GM03348 (cell line): Measurements from ENCODE around the gene SCFD2.
"Not testable (repeated sequence)": the region's sequence is repeated elsewhere in the genome, so short reads cannot be mapped to it uniquely, and the experiment has no call there.

Experiments
- DNase-seq: peaks from one replicate; pipeline ENCODE4 v3.0.0; 2012; ENCODE audit warnings: low spot score

SCFD2 gene

GRCh38 chr4:53101191-53101581 is 264.7 kb downstream of the SCFD2 start:
- peak; percentile 56 for DNase-seq

- DNase-seq, result peak; percentile 14
Observed at GRCh38 chr4:53100501-53101190, 265.2 kb downstream of the SCFD2 start.

DNA sequence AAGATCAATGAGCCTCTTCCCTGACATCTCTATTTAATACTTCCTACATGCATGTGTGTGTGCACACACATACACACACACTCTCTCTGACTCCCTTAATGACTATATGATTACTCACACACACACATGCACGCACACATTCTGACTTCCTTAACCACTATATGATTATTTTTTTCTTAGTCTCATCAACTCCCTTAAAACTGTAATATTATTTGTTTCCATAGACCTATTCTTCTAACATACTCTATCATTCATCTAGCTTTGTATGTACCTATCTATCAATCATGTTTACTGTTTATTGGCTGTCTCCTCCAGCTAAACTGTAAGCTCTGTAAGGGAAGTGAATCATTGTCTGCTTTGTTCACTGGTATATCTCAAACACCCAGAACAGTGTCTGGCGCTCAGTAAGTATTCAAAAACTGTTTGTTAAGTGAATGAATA is 267.2 kb downstream of the SCFD2 start:
- DNase-seq, result peak; percentile 4

DNA sequence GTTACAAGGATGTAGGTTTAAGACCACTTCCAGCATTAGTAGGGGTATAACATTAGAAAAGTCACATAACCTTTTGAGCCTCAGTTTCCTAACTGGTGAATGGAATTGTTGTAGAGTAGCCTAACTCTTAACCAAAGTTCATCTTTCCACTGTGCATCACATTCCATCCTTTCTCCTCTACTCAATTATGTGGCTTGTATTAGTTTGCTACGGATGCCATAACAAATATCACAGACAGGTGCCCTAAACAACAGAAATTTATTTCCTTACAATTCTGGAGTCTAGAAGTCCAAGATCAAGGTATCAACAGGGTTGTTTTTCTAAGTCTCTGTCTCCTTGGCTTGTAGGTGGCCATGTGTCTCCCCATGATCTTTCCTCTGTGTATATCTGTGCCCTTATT is 271.8 kb downstream of the SCFD2 start:
- DNase-seq, result no peak

DNA sequence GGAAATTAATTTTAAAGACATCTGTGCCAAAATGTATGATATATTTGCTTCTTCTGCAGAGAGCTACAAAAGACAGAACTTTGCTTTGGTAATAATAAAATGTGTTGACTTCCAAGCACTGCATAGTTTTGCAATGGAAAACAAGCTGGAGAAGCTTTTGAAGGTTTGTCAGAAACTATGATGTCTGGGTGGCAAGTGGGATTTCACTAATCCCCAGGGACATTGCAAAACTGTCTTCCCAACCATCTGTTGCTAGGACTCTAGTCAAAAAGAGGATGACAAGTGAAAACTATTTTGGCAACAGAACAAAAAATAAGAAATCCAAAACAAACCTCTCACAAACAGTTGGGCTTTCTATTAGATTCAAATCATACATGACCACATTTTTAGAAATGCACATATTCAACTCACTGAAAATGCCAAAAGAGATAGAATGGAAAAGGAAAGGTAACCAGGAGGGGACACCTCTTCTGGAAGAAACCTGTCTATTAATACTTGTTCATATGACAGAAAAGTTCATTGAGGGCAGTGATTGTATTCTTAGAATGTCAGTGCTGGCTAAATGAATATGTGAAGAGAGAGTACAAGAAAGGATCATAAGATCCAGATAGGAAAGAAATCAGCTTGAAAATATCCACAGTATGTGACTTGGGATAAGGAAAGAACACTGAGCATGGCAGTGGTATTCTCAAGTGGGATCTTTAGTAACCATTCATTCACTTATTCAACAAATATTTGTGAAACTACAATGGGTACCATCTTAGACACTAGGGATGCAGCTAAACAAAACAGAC is 275.7 kb downstream of the SCFD2 start:
- DNase-seq, result peak; percentile 36

GRCh38 chr4:53088152-53088551 is 277.7 kb downstream of the SCFD2 start:
- DNase-seq, result no peak

GRCh38 chr4:53076374-53076958 is 289.4 kb downstream of the SCFD2 start:
- no peak for DNase-seq

DNA sequence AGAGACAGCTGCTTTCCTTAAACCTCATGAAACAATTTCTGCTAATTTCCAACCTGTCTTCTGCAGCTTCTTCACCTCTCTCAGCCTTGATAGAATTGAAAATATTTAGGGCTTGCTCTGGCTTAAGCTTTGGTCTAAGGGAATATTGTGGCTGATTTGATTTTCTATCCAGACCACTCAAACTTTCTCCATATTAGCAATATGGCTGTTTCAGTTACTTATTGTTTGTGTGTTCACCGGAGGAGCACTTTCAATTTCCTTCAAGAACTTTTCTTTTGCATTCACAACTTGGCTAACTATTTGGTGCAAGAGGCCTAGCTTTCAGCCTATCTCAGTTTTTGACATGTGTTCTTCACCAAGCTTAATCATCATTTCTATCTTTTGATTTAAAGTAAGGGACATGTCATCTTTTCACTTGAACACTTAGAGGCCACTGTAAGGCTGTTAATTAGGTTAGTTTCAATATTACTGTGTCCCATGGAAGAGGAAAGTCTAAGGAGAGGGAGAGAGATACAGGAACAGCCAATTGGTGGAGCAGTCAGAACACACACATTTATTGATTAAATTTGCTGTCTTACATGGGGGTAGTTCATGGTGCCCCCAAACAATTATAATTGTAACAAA is 290.6 kb downstream of the SCFD2 start:
- no peak for DNase-seq

GRCh38 chr4:53068755-53069330 is 297.0 kb downstream of the SCFD2 start:
- DNase-seq, result no peak

- no peak for DNase-seq
Observed at GRCh38 chr4:53067125-53067802, 298.6 kb downstream of the SCFD2 start.

GRCh38 chr4:53066155-53066554 is 299.7 kb downstream of the SCFD2 start:
- no peak for DNase-seq

DNA sequence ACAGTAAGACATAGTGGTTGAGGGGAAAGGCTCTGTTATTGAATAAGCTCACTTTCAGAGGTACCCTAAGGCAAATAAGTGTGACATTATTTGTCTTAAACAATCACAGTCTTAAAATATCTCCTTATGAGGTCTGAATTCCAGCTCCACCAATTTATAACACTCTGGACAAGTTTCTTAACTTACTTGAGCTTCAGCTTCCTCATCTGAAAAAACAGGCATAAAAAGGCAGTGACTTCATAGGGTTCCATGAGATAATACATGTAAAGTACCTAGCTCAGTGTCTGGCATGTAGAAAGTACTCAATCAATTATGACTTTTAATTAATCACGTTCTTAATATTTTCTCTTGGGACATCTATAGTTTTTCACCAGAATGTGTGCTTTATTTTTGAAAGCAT is 301.3 kb downstream of the SCFD2 start:
- DNase-seq, result no peak

DNA sequence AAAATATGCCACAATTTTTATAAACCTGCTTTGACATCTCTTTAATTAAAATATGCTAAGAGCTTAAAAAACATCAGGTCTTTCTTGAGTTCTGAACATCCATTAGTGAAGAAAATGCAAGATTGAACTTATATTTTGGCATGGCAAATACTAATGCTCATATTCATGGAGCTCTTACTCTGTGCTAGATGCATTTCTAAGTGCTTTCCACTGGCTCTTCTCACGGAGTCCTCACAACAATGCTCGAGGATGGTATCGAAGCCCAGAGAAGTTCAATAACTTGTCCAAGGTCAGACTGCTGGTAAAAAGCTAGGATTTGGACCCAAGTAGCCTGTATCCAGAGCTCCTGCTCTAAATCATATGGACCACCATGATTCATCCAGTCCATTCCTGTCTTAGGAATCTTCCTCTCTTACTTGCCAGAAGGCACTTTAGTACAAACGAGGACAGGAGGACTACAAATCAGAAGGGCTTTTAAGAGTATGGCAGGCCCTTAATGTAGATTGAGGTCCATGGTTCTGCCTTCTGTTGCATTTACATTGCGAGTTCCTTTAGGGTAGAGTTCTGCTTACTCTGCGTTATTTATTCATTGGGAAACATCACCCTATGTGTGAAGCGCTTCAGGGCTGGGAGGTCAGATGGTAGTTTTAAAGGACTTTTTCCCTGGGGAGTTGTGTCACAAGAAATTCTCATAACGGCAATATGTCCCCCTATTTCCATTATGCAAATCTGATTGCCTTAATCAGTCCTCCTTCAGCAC is 304.6 kb downstream of the SCFD2 start:
- DNase-seq, result no peak

DNA sequence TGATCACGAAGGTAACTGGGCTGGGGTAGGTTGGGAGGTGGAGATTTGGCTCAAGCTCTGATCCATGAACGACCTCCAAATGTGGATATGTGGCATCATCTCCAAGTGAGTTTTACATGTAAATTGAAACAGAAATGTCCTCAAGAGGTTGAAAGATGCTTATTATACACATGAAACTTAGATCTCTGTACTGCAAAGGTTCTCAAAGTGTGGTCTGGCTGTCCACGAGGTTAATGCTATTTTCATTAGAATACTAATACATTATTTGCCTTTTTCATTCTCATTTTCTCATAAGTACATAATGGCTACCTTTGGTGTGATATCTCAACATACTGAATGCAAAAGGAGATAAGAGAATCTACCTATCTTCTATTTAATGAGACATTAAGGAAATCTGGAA is 305.6 kb downstream of the SCFD2 start:
- DNase-seq, result no peak

DNA sequence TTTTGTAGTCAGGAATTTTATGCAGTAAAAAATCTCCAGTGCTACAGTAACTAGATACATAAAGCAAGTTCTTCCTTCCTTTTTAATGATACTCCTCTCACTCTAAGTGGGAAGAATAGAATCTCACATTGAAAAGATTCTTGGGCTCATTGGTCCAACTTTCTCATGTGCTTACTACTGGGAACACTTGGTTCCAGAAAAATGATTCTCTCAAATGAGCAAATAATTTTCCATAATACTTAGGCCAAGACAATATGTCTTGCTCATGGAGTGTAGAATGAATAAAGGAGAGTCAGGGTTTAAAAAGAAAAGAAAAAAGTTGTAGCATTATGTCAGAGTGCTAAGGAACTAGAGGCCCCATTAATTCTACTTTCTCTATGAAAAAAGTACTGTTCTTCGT is 306.0 kb downstream of the SCFD2 start:
- DNase-seq, result no peak

DNA sequence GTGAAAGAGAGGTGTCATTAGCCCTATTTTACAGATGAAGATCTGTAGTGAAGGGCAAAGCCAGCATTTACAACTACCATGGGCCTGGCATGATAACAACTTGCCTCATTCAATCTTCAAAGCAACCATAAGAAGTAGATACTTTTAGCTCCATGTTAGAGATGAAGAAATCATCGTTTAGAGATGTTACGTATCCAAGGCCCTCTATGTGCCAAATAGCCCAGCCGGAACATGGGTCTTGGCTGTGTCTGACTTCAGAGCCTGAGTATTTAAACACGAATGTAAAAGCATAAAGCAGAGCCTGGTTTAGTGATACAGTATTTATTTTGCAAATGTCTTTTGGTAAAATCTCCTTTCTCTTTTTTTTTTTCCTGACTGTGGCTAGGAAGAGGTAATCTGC is 306.6 kb downstream of the SCFD2 start:
- no peak for DNase-seq

DNA sequence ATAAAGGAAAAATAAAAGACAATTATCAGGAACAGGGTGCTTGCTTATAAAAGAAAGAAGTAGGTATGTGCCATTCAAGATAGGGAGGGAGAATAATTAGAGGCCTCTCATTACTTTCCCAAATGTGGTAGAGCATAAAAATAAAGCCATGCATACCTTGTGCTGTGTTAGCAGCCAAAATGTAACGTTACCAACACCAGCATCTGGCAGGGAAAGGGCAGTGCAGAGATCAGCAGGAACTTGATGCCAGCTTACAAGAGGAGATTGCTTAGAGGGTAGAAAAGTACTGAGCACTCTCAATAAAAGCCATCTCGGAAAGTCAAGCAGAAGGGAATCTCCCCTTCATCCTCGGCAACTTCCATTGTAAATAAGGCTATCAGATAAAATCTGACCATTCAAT is 308.2 kb downstream of the SCFD2 start:
- DNase-seq, result no peak

DNA sequence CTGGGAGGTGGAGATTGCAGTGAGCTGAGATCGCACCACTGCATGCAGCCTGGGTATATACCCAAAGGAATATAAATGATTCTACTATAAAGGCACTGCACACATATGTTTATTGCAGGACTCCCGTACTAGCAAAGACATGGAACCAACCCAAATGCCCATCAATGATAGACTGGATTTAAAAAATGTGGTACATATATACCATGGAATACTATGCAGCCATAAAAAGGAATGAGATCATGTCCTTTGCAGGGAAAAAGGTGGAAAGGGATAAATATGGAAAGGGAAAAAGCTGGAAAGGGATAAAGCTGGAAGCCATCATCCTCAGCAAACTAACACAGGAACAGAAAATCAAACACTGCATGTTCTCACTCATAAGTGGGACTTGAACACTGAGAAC is 308.8 kb downstream of the SCFD2 start:
- DNase-seq, result not testable (repeated sequence)

DNA sequence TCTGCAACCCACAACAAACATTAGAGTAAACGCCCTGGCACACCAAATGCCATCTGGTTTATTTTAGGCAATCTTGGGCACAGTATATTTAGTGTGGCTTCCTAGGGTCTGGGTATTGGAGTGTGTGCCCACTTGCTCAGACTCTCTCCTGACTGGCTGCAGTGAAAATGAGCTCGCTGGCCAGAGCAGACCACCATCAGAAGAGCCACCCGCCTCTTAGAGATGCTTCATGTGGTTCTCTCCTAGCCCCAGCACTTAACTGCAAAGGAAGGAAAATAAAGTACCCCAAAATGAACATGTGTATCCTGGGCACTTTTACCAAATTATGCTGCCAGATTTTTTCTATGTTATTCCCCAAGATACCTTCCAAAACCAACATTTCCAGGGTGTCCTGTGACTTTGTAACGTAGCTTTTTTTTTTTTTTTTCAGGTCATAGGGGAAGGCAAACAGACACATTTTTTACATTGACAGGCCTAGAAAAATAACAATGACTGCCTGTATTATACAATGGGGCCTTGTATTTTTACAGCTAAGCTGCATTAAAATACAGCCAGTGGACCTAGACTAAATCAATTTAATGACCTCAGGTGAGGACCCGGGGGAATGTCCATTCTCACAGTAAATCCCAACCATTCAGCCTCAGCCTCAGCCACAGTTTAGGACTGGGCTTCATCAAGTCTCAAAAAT is 310.0 kb downstream of the SCFD2 start:
- no peak for DNase-seq

DNA sequence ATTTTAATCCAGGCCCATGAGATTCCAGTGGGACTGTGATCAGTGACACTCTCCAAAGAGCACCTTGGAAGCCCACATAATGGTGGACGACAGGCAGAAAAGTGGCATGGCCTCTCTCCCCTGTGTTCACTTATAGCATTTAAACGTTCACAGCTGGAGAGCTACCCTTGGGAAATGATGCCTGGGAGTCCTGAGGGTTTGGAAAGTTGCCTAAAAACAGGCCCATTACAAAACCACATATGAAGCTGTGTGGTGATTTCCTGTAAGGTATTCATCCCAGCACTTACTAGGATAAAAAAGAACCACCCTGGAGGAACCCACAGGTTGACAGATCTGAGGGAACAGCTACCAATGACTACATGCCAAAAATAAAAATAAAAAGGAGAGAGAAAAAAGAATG is 310.6 kb downstream of the SCFD2 start:
- DNase-seq, result peak; percentile 42
